CD4-positive, alpha-beta T cell treated with Interleukin-4 for 4 hours (primary cell): Measurements from ENCODE around the gene EEF1A2.
"Not testable (repeated sequence)": the region's sequence is repeated elsewhere in the genome, so short reads cannot be mapped to it uniquely, and the experiment has no call there.

Experiments
- DNase-seq: peaks from one replicate; pipeline ENCODE4 v3.0.0-alpha.2; 2020

The EEF1A2 gene

DNA sequence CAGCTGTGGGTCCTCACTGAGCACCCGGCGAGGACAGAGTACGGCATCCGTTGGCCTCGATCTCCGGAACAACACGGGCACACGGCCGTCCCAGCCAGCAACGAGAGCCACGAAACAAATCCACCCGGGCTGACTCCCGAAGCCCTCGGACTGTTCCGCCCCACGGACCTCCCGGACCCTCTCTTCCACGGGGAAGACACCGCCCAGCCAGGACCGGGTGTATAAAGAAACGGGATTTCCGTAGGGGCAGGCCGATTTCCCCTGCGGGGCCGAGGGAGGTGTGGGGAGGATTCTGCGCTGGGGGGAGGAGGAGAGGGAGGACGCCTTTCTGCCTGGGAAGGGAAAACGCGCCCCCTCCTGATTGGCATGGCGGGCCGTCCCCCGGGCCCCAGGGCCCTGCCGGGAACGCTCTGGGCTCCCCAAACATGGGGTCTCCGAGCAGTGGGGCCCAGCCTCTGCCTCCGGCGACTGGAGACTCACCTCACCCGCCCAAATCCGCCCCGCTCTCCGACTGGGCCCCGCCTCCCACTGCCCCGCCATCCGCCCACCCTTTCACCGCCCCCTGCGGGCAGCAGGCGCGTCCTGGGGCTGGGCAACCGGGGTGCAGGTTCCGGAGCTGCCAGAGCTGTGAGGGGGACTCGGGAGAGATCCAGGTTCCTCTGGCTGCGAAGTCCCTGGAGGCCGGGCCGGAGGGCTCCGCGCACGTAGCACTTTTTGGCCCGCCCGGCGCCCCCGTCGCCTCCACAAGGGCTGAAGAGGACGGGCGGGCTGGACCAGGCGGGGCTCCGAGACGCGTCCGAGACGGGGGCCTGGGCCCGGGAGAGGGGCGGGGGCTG, 21.0 kb upstream of the EEF1A2 start:
- peak; percentile 64 for DNase-seq

DNA sequence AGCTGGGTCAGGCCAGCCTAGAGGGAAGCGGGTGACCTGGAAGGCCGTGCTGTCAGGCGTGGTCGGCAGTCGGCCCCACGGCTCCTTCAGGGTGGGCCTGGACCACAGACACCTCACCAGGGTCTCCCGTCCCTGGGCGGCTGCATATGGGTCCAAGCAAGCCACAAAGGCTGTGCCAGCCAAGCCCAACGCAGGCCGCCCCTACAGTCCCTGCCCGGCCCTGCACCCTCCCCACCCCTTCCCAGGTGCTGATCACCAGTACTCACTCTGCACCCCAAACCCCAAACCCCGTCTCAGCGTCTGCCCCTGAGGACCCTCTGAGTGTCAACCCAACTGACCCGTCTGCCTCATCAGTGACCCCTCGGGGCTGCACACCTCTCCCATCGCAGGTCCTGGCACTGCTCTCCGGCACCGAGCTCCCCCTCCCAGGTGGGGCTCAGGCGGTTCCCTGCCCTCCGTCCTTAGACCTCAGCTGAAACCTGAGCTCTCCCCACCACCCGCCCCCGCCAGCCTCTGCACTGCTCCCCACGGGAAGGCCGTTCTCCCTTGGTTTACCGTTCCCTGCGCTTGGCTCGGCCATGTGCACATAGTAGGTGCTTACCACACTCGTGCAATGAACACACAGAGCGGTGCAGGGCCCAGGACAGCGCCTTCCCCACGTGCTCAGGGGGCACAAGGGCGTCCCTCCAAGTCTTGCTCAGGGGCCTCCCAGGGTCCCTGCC, 20.2 kb upstream of the EEF1A2 start:
- DNase-seq = no peak

GRCh38 chr20:63518351-63518861, 19.5 kb upstream of the EEF1A2 start:
- no peak for DNase-seq

- DNase-seq = no peak
Observed at GRCh38 chr20:63517376-63518309, 18.8 kb upstream of the EEF1A2 start.

GRCh38 chr20:63514520-63514919, 15.6 kb upstream of the EEF1A2 start:
- not testable (repeated sequence) for DNase-seq

DNA sequence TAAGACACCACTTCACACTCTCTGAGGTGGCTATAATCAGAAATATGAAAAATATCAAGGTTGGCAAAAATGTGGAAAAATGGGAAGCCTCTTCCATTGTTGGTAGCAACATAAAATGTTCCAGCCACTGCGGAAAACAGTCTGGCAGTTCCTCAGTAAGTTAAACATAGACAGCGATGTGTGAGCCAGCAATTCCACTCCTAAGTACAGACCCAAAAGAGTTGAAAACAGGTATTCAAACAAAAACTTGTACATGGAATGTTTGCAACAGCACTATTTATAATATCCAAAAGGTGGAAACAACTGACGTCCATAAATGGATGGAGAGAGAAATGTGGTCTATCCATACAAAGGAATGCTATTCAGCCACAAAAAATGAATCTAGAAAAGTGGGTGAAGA, 14.3 kb upstream of the EEF1A2 start:
- DNase-seq = no peak

DNA sequence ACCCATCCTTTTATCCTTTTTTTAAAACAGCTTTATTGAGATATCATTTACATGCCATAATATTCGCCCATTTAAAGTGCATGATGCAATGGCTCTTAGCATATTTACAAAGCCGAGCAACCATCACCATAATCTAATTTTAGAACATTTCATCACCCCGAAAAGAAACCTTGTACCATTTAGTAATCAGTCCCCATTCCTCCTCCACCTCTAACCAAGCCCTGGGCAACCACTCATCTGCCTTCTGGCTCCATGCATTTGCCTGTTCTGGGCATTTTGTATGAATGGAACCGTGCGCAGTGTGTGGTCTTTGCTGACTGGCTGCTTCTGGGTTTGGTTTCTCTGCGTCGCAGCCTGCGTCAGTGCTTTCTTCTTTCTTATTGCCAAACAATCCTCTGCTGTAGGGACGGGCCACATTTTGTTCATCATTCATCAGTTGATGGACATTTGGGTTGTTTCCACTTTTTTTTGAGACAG, 10.2 kb upstream of the EEF1A2 start:
- DNase-seq = no peak

GRCh38 chr20:63508072-63508768, 9.3 kb upstream of the EEF1A2 start:
- DNase-seq = no peak

DNA sequence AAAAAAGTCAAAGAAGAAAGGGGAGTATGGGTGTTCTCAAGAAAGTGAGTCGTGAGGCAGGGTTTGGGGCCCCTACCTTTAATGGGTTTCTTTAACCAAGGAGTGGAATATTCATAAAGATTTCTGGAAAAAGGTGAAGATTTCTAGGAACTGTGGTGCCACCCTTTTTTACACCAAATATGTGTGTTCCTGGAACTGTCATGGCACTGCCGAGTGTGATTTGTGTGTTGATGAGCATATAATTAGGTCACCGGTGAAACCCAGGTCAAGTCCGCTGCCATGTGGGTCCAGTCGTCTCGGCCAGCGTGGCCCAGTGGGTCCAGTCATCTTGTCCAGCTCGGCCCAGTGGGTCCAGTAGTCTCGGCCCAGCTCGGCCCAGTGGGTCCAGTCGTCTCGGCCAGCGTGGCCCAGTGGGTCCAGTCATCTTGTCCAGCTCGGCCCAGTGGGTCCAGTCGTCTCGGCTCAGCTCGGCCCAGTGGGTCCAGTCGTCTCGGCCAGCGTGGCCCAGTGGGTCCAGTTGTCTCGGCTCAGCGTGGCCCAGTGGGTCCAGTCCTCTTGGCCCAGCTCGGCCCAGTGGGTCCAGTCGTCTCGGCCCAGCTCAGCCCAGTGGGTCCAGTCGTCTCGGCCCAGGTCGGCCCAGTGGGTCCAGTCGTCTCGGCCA, 8.3 kb upstream of the EEF1A2 start:
- no peak for DNase-seq

DNA sequence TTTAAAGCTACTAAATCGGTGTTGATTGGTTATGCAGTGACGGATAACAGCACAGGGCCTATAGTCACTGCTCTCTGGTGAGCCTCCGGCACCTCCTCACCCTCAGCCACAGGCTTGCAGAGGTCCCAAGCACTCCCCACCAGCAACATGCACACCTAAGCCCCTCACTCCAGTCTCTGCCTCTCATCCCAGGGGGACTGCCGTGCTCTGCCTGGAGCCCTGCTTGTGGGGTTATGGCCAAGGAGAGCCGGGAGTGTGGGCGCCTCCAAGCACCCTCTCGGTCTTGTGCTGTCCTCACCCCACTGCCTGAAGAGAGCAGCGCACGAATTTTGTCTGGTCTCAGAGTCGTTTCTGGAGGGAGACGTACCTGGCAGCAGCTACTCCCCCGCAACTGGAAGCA, 6.8 kb upstream of the EEF1A2 start:
- DNase-seq = no peak

DNA sequence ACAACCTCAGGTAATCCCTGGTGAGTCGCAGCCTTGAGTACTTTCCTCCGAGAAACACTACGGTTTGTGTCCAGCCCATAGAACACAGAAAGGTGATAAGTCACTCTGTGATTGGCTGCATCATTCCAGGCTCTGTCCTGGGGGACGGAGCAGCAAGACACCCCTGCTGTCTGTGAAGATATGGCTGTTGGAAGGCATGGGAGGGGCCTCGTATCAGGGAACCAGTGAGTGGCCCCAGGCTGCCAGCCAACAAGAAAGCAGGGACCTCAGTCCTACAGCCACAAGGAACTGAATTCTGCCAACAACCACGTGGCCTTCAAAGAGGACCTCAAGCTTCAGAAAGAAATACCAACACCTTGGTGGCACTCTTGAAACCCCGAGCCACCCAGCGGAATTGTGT, 6.4 kb upstream of the EEF1A2 start:
- DNase-seq = no peak

DNA sequence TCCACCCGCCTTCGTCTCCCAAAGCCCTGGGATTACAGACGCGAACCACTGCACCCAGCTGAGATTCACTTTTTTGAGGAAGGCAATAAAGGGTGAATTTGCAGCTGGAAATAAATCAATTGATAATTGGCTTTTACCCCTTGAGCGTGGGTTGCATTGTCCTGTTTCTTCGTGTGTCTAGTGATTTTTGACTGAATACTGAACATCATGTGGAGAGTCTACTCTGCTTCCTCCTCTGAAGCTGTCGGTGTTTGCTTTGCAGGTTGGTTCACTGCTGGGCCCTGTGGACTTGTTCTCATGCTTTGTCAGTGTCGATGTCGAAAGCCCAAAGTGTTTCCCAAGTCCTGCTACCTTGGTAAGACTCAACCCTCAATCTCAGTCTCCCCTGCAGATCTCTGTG, 5.8 kb upstream of the EEF1A2 start:
- no peak for DNase-seq

- DNase-seq = no peak
Observed at GRCh38 chr20:63503524-63503923, 4.6 kb upstream of the EEF1A2 start.

DNA sequence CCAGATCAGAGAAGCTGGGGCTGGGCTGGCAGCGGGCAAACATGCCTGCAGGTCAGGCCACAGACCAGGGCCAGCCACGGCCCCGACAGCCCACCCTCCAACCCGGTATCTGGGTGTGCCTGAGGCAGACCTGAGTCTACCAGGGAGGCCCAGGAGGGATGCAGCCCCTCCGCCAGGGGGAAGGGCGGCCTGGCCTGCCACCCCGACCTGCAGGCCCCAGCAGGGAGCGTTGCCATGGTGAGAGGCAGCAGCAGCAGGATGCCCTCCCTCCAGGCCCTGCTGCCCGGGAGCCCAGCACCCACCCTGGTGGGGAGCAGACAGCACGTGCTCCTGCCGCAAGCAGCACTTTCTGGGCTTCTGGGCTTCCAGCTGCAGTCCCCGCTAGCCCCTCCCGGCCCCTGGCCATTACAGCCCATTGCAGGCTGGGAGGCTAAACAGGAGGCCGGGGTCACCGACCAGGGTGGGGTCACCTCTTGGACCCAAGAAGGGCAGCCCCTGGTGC, 3.8 kb upstream of the EEF1A2 start:
- DNase-seq = no peak

DNA sequence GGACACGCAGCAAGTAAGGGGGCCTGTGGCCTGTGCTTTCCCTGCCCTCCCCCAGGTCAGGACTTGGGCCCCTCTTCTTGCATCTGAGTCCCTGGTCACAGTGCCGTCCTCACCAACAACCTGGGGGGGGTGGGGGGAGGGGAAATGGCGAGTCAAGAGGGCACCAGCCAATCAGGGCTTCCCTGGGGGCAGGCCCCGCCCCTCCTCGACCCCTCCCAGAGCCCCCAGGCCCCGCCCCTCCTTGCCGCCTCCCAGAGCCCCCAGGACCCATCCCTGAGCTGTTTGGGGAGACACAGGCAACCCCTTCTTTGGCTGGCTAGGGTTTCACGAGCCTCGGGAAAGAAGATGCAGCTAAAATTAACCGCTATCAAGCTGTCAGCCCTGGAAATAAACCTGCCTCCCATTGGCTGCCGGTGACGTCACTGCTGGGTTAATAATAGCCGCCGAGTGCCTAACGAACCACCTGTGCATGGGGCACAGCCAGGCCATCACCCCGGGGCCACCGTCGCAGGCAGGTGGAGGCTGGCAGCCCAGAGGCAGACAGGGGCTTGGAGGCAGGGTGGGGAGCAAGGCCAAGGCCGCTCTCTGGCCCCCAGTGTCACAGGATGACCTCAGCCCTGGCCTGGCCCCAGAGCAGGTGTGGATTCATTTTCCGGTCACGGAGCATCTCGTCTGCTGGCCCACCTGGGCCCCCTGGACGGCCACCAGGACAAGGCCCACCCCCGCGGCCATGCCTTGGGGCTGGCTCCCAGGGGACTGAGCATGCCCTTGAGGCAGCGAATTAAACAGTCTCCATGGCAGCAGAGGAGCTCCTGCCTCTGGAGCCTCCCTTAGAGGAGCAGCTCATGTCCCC, 3.2 kb upstream of the EEF1A2 start:
- DNase-seq = no peak

- no peak for DNase-seq
Observed at GRCh38 chr20:63500902-63501817, 2.3 kb upstream of the EEF1A2 start.

DNA sequence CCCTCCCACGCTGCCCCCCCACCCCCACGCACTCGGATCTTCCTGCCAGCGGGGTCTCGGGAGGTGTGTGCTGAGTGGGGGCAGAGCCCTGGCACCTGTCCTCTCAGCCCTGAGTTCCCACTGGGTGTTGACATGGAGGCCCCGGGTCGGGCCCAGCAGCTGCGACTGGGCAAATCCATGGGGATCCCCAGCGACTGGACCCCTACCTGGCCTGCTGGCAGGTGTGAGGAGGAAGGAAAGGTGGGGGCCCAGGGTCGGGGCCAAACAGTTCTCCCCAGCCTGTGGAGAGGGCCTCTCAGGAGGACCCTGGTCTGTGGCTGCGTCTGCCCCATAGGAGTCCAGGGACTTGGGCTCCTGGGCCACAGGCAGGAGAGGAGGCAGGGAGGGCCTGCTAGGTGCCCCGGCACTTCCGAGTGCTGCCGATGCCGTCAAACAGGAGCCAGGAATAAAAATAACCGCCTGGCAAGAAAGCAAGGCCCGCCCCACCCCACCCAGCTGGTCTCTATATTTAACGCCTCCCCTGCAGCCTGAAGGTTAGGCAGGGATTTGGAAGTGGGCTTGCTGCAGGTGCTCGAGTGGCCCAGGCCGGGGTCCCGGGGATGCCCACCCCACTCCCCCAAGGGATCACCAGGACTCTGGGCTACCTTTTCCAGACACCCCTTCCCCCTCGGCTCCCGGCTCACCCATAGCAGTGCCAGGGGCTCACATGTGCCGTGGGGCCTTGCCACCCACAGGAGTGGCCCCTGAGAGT, 1.4 kb upstream of the EEF1A2 start:
- DNase-seq = no peak

- no peak for DNase-seq
Observed at GRCh38 chr20:63499338-63499969, 571 bp upstream of the EEF1A2 start.
